Ishikawa (cell line): Measurements from ENCODE around the gene ZBTB6.

Source experiments
- CEBPB ChIP-seq: IDR thresholded peaks from 2 replicates; pipeline ENCODE4 v1.6.1; 2012
- CREB1 ChIP-seq: IDR thresholded peaks from 2 replicates; pipeline ENCODE4 v1.6.1; 2012; ENCODE audit warnings: low read depth
- EGR1 ChIP-seq: IDR thresholded peaks from 2 replicates; pipeline ENCODE4 v1.6.1; 2012
- EP300 ChIP-seq: IDR thresholded peaks from 2 replicates; pipeline ENCODE4 v1.6.1; 2012; ENCODE audit warnings: borderline replicate concordance
- FOXM1 ChIP-seq: IDR thresholded peaks from 2 replicates; pipeline ENCODE4 v1.6.1; 2012; ENCODE audit warnings: low read depth, borderline replicate concordance
- MAX ChIP-seq: IDR thresholded peaks from 2 replicates; pipeline ENCODE4 v1.6.1; 2012
- NFIC ChIP-seq: IDR thresholded peaks from 2 replicates; pipeline ENCODE4 v1.6.1; 2012
- RAD21 ChIP-seq: IDR thresholded peaks from 2 replicates; pipeline ENCODE4 v1.6.1; 2012; ENCODE audit warnings: low read depth
- REST ChIP-seq: IDR thresholded peaks from 2 replicates; pipeline ENCODE4 v1.6.1; 2012; ENCODE audit warnings: low read depth, mild to moderate bottlenecking
- TAF1 ChIP-seq: IDR thresholded peaks from 2 replicates; pipeline ENCODE4 v1.6.1; 2012; ENCODE audit warnings: low read depth, mild to moderate bottlenecking
- TCF12 ChIP-seq: IDR thresholded peaks from 2 replicates; pipeline ENCODE4 v1.6.1; 2012; ENCODE audit warnings: low read depth
- TEAD4 ChIP-seq: IDR thresholded peaks from 2 replicates; pipeline ENCODE4 v1.6.1; 2012
- USF1 ChIP-seq: IDR thresholded peaks from 2 replicates; pipeline ENCODE4 v1.6.1; 2012
- YY1 ChIP-seq: IDR thresholded peaks from 2 replicates; pipeline ENCODE4 v1.6.1; 2012; ENCODE audit warnings: low read depth
- ZBTB7A ChIP-seq: IDR thresholded peaks from 2 replicates; pipeline ENCODE4 v1.6.1; 2012; ENCODE audit warnings: low read depth

ZBTB6 gene

GRCh38 chr9:122939601-122940000 lies 26.5 kb upstream of the ZBTB6 start:
- no peak for TF ChIP-seq FOXM1

GRCh38 chr9:122936883-122937282 lies 23.8 kb upstream of the ZBTB6 start:
- no peak for TF ChIP-seq YY1
- no peak for TF ChIP-seq TAF1
- no peak for TF ChIP-seq EP300
- no peak for TF ChIP-seq MAX
- no peak for TF ChIP-seq REST
- TF ChIP-seq FOXM1 = no peak
- no peak for TF ChIP-seq CREB1
- TF ChIP-seq ZBTB7A = no peak
- TF ChIP-seq TEAD4 = no peak
- TF ChIP-seq TCF12 = no peak
- TF ChIP-seq CEBPB = no peak
- TF ChIP-seq EGR1 = no peak
- no peak for TF ChIP-seq RAD21
- TF ChIP-seq USF1 = no peak
- TF ChIP-seq NFIC = no peak

- TF ChIP-seq REST = no peak
- TF ChIP-seq FOXM1 = no peak
- TF ChIP-seq TEAD4 = no peak
- no peak for TF ChIP-seq RAD21
- TF ChIP-seq EGR1 = no peak
- TF ChIP-seq CREB1 = no peak
- TF ChIP-seq CEBPB = no peak
- no peak for TF ChIP-seq NFIC
- TF ChIP-seq TAF1 = no peak
- no peak for TF ChIP-seq ZBTB7A
- no peak for TF ChIP-seq TCF12
- TF ChIP-seq EP300 = no peak
- TF ChIP-seq YY1 = no peak
- no peak for TF ChIP-seq USF1
- no peak for TF ChIP-seq MAX
Observed at GRCh38 chr9:122936464-122936863, 23.3 kb upstream of the ZBTB6 start.

GRCh38 chr9:122931226-122932121 lies 18.4 kb upstream of the ZBTB6 start, which contains the start of gene ZBTB26:
ZBTB26 (minus strand) TSS chr9:122931512; CDS start chr9:122919934, 11,578 bp downstream.
- TF ChIP-seq EGR1 (0 out of 2 replicates have a peak, but pooled peaks have one; percentile 49), CEBPB (no peak), YY1 (no peak), RAD21 (no peak), CREB1 (peak; percentile 53; the same call in 1 of the 2 replicates), MAX (peak; percentile 64), USF1 (peak; percentile 64), NFIC (peak; percentile 76), EP300 (no peak), TEAD4 (peak; percentile 52), ZBTB7A (peak; percentile 72), TAF1 (peak; percentile 88), FOXM1 (peak; percentile 29; the same call in 1 of the 2 replicates), TCF12 (peak; percentile 79)
